Measurements from ENCODE around the gene MACO1.

MACO1 gene

DNA sequence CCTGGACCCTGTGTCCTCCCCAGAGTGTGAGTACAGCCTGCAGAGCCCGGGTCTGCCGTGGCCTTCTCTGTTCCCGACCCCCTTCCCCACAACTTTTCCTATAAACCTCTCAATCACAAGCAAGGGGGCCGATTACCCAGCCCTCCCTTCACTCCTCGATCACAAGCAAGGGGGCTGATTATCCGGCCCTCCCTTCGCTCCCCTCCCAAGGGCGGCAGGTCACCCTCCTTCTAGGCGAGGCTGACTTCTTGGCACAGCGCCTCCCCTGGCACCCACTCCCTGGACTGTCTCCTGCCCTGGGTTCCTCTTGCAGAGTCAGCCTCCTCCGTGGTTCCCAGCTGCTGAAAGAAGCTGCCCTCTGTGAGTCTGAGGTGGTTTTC lies 100.4 kb downstream of the MACO1 start:
- Mint-ChIP-seq H3K4me1 (peaks cover 5% of the 10 kb centered on the region), H3K27ac (no peak overlapping the region), H3K4me3 (no peak overlapping the region), H3K36me3 (ENCODE audit: low read depth) (no peaks in the 10 kb centered on the region), H3K27me3 (ENCODE audit: low read depth, poor library complexity) (peaks cover 37% of the 10 kb centered on the region), H3K9me3 (no peaks in the 10 kb centered on the region)
- TF ChIP-seq, protein P1, sequence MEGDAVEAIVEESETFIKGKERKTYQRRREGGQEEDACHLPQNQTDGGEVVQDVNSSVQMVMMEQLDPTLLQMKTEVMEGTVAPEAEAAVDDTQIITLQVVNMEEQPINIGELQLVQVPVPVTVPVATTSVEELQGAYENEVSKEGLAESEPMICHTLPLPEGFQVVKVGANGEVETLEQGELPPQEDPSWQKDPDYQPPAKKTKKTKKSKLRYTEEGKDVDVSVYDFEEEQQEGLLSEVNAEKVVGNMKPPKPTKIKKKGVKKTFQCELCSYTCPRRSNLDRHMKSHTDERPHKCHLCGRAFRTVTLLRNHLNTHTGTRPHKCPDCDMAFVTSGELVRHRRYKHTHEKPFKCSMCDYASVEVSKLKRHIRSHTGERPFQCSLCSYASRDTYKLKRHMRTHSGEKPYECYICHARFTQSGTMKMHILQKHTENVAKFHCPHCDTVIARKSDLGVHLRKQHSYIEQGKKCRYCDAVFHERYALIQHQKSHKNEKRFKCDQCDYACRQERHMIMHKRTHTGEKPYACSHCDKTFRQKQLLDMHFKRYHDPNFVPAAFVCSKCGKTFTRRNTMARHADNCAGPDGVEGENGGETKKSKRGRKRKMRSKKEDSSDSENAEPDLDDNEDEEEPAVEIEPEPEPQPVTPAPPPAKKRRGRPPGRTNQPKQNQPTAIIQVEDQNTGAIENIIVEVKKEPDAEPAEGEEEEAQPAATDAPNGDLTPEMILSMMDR (IDR thresholded peaks at IDR 0.05): no peak
- no peak for DNase-seq

DNA sequence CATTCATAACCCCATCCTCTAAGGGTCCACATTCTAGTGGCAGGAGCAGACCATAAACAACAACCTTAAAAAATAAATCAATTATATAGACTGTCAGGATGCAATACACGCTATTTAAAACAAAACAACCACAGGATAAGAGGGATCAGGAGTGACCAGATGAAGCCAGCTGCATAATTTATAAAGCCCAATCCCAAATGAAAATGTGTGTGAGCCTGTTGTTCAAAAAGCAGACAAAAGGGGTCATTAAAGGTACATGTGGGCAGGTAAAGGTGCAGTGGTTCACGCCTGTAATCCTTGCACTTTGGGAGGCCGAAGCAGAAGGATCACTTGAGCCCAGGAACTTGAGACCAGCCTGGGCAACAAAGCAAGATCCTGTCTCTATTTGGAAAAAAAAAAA lies 102.3 kb downstream of the MACO1 start:
- Mint-ChIP-seq H3K27ac (no peak overlapping the region), H3K27me3 (ENCODE audit: low read depth, poor library complexity) (peaks cover 51% of the 10 kb centered on the region), H3K4me1 (peaks cover 19% of the 10 kb centered on the region), H3K36me3 (ENCODE audit: low read depth) (no peaks in the 10 kb centered on the region), H3K9me3 (no peaks in the 10 kb centered on the region), H3K4me3 (no peak overlapping the region)
- TF ChIP-seq, protein P1 (IDR thresholded peaks at IDR 0.05): no peak
- no peak for DNase-seq

DNA sequence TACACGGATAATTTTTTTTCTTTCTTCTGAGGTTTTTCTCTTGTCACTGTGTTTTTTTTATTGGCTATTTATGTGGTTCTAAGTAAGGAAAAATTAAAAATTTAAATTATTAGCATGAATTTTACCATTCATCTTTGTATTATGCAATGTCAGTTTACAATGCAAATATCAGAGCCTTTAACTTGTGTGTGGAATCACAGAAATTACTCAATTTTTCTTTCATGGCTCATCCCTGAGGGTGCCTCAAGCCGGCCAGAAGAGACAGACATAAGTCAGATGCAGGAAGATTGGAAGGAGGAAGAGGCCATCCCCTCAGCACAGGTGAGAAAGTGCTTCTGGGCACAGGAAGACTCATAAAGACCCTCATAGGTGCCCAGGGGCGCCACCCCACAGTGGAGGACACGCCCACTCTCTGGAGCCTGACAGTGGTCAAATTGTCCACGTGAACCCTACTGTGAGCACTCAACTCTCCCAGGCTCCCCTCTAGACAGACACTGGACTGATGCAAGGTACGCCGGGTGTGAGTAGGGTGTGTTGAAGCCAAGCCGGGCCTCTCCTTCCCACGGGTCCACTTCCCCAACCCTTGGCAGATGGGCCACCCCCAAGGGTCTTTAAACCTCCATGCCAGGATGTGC lies 103.2 kb downstream of the MACO1 start:
- TF ChIP-seq, protein P1 (IDR thresholded peaks at IDR 0.05): no peak
- no peak overlapping the region for H3K27ac Mint-ChIP-seq
- H3K9me3 Mint-ChIP-seq: no peaks in the 10 kb centered on the region
- no peaks in the 10 kb centered on the region for H3K36me3 Mint-ChIP-seq (ENCODE audit: low read depth)
- H3K4me1 Mint-ChIP-seq: peaks cover 24% of the 10 kb centered on the region
- DNase-seq: no peak
- peaks cover 49% of the 10 kb centered on the region for H3K27me3 Mint-ChIP-seq (ENCODE audit: low read depth, poor library complexity)
- no peak overlapping the region for H3K4me3 Mint-ChIP-seq

DNA sequence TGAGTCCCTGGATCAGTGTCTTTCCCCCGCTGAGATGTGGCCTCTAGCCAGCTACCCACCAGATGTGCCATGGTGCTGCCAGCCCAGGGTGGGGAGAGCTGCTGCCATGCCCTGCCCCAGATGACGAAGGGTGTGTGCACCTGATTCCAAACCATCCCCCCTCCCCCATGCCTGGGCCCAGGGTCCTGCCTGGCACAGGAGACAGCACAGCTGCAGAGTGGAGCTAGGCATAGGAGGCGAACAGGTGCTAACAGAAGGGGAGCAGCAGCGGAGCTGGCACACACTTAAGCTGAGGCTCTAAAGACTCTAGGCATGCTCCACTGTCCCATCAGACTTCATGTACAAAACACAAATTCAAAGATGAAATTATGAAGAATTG lies 103.7 kb downstream of the MACO1 start:
- TF ChIP-seq, protein P1 (IDR thresholded peaks at IDR 0.05): no peak
- H3K27ac Mint-ChIP-seq: no peak overlapping the region
- no peaks in the 10 kb centered on the region for H3K9me3 Mint-ChIP-seq
- H3K4me1 Mint-ChIP-seq: peaks cover 24% of the 10 kb centered on the region
- H3K4me3 Mint-ChIP-seq: no peak overlapping the region
- H3K36me3 Mint-ChIP-seq (ENCODE audit: low read depth): no peaks in the 10 kb centered on the region
- no peak for DNase-seq
- peaks cover 49% of the 10 kb centered on the region for H3K27me3 Mint-ChIP-seq (ENCODE audit: low read depth, poor library complexity)

DNA sequence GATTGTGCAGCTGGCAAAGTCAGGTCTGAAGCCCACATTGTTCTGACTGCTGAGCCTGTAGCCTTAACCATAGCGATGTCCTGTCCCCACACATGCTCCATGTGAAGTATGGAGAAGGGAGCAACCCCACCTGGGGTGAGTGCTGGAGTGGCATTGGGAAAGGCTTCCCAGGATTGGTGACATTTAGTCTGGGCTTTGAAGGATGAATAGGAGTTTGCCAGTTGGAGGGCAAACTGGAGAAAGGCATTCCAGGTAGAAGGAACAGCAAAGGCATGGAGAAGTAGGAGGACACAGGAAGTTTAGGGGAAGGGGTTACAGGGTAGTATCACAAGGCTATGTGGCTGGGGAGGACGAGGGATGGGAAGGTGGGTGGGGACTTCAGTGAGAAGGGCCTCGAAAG lies 105.4 kb downstream of the MACO1 start:
- TF ChIP-seq, protein P1 (IDR thresholded peaks at IDR 0.05): no peak
- H3K4me1 Mint-ChIP-seq: peaks cover 19% of the 10 kb centered on the region
- H3K9me3 Mint-ChIP-seq: no peaks in the 10 kb centered on the region
- no peaks in the 10 kb centered on the region for H3K36me3 Mint-ChIP-seq (ENCODE audit: low read depth)
- no peak overlapping the region for H3K4me3 Mint-ChIP-seq
- H3K27me3 Mint-ChIP-seq (ENCODE audit: low read depth, poor library complexity): peaks cover 59% of the 10 kb centered on the region
- DNase-seq: no peak
- H3K27ac Mint-ChIP-seq: no peak overlapping the region

DNA sequence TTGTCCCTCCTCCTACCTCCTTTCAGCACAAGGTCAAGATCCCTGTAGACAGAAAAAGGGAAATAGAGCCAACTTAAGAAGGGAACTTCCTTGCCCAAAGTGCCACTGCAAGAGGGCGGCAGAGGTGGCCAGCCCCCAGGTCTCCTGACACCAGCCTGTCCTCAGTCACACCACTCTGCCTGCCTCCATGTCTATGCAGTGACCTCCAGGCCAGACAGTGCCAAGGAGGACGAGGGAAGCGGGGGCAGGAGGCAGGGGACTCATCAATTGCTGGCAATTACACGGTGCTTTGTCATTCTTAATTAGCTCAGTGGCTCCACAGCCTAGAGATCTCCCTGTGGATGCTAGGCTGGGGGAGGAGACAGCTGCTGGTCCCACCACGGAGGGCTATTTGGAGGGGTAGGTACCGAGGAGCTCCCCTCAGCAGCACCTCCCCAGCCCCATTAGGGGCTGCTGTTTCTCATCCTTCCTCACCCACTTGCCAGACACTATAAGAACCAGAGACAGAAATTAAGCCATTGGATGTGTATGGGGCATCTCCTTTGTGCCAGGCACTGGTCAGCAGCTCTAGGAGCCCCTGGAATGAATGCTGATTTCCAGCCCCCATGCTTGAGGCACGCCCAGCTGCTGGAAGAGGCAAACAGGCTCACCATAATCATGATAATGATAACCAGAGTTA lies 106.6 kb downstream of the MACO1 start:
- no peak for DNase-seq
- Mint-ChIP-seq H3K4me1 (peaks cover 19% of the 10 kb centered on the region), H3K9me3 (no peaks in the 10 kb centered on the region), H3K4me3 (no peak overlapping the region), H3K36me3 (ENCODE audit: low read depth) (no peaks in the 10 kb centered on the region), H3K27me3 (ENCODE audit: low read depth, poor library complexity) (peaks cover 64% of the 10 kb centered on the region), H3K27ac (no peak overlapping the region)
- TF ChIP-seq, protein P1 (IDR thresholded peaks at IDR 0.05): no peak

Data from nephron progenitor cell (in vitro differentiated cells).